Measurements from ENCODE around the gene RCAN2.

DNA sequence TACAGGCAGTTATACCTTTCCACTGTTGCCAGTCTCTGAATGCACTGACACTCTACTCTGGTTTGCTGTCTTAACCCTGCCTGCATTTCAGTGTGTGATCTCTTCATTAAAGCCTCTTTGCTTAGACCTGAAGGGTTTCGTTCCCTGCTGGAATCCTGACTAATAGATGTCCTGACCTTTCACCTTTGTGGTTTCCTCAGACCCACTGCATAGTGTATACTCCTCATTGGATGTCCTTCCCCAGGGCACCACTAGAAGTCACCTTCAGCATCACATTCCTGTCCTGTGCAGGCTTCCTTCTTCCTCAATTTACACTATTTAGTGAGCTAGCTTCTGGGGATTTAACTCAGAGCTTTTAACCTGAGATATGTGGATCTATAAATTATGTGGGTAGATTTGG lies 120.6 kb downstream of the RCAN2 start:
- no peak for TF ChIP-seq EZH2 (IDR thresholded peaks at IDR 0.05; ENCODE audit: borderline replicate concordance, low read depth, low read length, poor library complexity, severe bottlenecking)
- TF ChIP-seq, protein P1, sequence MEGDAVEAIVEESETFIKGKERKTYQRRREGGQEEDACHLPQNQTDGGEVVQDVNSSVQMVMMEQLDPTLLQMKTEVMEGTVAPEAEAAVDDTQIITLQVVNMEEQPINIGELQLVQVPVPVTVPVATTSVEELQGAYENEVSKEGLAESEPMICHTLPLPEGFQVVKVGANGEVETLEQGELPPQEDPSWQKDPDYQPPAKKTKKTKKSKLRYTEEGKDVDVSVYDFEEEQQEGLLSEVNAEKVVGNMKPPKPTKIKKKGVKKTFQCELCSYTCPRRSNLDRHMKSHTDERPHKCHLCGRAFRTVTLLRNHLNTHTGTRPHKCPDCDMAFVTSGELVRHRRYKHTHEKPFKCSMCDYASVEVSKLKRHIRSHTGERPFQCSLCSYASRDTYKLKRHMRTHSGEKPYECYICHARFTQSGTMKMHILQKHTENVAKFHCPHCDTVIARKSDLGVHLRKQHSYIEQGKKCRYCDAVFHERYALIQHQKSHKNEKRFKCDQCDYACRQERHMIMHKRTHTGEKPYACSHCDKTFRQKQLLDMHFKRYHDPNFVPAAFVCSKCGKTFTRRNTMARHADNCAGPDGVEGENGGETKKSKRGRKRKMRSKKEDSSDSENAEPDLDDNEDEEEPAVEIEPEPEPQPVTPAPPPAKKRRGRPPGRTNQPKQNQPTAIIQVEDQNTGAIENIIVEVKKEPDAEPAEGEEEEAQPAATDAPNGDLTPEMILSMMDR (conservative IDR thresholded peaks at IDR 0.05; ENCODE audit: low read depth, low read length): no peak

Measured in A673 (cell line).